AG04450 (cell line): ENCODE data around the gene MAB21L3. TPM values are rescaled to one million over a fixed set of nuclear protein-coding genes. Genes with fewer than 3 reads are reported as not detected.

Experiments
- CTCF ChIA-PET: fragments of 300-600, 350-600 bp; formaldehyde crosslinking; extraction: SDS; loops from one replicate; lab custom pipeline; 2022; ENCODE audit warnings: antibody characterized with exemption, inconsistent platforms; lab: Charles Lee
- POLR2A ChIA-PET: fragments of 350-600 bp; formaldehyde crosslinking; extraction: SDS; loops from one replicate; lab custom pipeline; 2021; ENCODE audit warnings: antibody characterized with exemption, inconsistent platforms; lab: Yijun Ruan, JAX
- DNase-seq: peaks from one replicate; pipeline ENCODE4 v3.0.0-alpha.2; 2011; ENCODE audit warnings: low read depth, low spot score
- H3K27ac ChIP-seq: one replicate; pipeline ENCODE4 v1.5.1; 2012; ENCODE audit warnings: low read depth, low read length, control low read depth
- H3K27me3 ChIP-seq: one replicate; pipeline ENCODE4 v1.6.0; 2012; ENCODE audit warnings: low read length; ENCODE audit not compliant: control insufficient read depth, insufficient read depth
- H3K4me3 ChIP-seq: 2 replicates; pipeline ENCODE4 v1.5.1; 2011; ENCODE audit warnings: mild to moderate bottlenecking, low read depth, low read length, control low read depth
- H3K9me3 ChIP-seq: 2 replicates; pipeline ENCODE4 v1.5.1; 2012; ENCODE audit warnings: low read length; ENCODE audit not compliant: control insufficient read depth, insufficient read depth
- polyA plus RNA-seq: library from polyadenylated mRNA; depleted of rRNA; stranded (reverse); fragments of >200 nt; gene quantifications from 2 replicates; pipeline ENCODE4 v1.2.3, GENCODE V29; 2011
- TF ChIP-seq, protein P1 (sequence below): IDR thresholded peaks from 2 replicates; pipeline ENCODE4 v1.5.1; 2011; ENCODE audit warnings: low read depth, low read length, control low read depth, inconsistent platforms

MAB21L3 gene
- polyA plus RNA-seq, 1 experiment = not detected

DNA sequence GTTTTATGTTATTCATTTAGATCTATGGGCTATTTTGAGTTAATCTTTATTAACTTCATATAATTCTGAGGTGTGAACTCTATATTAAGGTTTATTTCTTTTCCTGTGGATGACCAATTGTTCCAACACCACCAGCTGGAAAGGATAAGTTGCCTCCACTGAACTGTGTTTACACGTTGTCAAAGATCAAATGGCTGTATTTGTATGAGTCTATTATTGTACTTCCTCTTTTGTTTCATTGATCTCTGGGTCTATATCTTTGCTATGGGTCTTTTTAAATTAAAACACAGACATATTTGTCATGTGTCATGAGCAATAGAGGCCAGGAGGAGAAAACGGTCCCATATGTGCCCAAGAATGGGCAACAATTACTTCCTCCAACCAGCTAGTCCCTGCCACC, 5.2 kb upstream of the MAB21L3 start:
- ChIA-PET POLR2A (no interaction called here), CTCF (no interaction called here)
- Histone ChIP-seq H3K9me3 (no peaks in the 10 kb centered on the region), H3K27ac (no peak overlapping the region), H3K27me3 (no peaks in the 10 kb centered on the region), H3K4me3 (no peak overlapping the region)
- DNase-seq = no peak
- TF ChIP-seq, protein P1, sequence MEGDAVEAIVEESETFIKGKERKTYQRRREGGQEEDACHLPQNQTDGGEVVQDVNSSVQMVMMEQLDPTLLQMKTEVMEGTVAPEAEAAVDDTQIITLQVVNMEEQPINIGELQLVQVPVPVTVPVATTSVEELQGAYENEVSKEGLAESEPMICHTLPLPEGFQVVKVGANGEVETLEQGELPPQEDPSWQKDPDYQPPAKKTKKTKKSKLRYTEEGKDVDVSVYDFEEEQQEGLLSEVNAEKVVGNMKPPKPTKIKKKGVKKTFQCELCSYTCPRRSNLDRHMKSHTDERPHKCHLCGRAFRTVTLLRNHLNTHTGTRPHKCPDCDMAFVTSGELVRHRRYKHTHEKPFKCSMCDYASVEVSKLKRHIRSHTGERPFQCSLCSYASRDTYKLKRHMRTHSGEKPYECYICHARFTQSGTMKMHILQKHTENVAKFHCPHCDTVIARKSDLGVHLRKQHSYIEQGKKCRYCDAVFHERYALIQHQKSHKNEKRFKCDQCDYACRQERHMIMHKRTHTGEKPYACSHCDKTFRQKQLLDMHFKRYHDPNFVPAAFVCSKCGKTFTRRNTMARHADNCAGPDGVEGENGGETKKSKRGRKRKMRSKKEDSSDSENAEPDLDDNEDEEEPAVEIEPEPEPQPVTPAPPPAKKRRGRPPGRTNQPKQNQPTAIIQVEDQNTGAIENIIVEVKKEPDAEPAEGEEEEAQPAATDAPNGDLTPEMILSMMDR = no peak

DNA sequence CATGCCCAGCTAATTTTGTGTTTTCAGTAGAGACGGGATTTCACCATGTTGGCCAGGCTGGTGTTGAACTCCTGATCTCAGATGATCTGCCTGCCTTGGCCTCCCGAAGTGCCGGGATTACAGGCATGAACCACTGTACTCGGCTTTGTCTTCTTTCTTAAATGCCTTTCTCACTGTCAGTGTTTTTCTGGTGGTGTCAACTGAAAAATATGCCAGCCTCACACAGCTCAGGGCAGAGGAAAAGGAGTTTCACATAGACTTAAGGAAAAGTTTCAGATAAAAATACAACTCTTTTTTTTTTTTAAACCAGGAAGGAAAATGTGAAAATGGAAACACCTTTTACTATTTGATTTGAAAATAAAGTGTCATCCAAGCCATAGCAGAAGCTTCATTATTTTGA, 4.6 kb upstream of the MAB21L3 start:
- Histone ChIP-seq H3K9me3 (no peaks in the 10 kb centered on the region), H3K27ac (no peak overlapping the region), H3K4me3 (no peak overlapping the region), H3K27me3 (no peaks in the 10 kb centered on the region)
- TF ChIP-seq, protein P1 = no peak
- POLR2A ChIA-PET = no interaction called here
- DNase-seq = no peak
- CTCF ChIA-PET = interaction anchor here (0.6 kb wide), 1 partner anchor 46 kb away, joined by 4 read pairs; no protein-coding TSS in a partner anchor

DNA sequence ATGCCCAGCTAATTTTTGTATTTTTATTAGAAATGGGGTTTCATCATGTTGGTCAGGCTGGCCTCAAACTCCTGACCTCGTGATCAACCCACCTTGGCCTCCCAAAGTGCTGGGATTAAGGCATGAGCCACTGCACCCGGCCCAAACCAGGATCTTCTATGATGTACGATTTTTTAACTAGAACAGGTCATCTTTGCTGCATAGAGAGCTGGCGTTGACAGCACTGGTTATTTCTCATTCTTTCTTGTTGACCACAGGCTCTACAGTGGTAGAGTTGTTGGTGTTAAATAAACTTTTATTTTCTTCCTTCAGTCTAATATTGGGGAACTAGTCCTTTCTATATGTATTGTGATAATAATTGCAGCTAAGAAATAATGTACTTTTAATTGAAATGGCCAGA, 3.8 kb upstream of the MAB21L3 start:
- ChIA-PET CTCF (interaction anchor here (0.6 to 1.2 kb wide), 2 partner anchors 45 to 392 kb away, joined by 3 to 4 read pairs; no protein-coding TSS in a partner anchor), POLR2A (no interaction called here)
- no peak overlapping the region for H3K27ac ChIP-seq
- H3K27me3 ChIP-seq = no peaks in the 10 kb centered on the region
- TF ChIP-seq, protein P1 = no peak
- H3K4me3 ChIP-seq = no peak overlapping the region
- no peaks in the 10 kb centered on the region for H3K9me3 ChIP-seq
- no peak for DNase-seq

DNA sequence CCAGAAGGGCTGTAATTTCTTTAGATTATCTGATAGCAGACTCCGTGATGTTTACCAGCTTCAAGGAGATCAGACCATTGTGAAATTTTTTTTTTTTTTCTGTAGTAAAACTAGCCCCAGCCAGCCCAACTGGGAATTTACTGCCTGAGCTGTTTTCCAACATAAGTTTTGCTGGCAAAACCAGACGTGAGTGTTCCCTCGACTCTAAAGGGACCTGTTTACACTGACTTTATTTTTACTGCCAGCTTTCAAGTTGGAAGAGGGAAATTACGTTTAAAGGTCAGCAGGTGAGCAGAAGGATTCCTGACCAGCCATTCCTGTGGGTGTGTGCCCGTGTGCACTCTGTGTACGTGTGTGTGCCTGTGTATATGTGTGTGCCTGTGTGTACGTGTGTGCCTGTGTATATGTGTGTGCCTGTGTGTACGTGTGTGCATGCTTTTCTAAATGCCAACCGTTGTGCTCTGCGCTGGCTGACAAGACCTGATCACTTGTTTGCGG, 374 bp downstream of the MAB21L3 start:
- CTCF ChIA-PET = no interaction called here
- no peak for DNase-seq
- POLR2A ChIA-PET = no interaction called here
- TF ChIP-seq, protein P1 = no peak
- Histone ChIP-seq H3K9me3 (no peaks in the 10 kb centered on the region), H3K4me3 (no peak overlapping the region), H3K27ac (no peak overlapping the region), H3K27me3 (no peaks in the 10 kb centered on the region)

DNA sequence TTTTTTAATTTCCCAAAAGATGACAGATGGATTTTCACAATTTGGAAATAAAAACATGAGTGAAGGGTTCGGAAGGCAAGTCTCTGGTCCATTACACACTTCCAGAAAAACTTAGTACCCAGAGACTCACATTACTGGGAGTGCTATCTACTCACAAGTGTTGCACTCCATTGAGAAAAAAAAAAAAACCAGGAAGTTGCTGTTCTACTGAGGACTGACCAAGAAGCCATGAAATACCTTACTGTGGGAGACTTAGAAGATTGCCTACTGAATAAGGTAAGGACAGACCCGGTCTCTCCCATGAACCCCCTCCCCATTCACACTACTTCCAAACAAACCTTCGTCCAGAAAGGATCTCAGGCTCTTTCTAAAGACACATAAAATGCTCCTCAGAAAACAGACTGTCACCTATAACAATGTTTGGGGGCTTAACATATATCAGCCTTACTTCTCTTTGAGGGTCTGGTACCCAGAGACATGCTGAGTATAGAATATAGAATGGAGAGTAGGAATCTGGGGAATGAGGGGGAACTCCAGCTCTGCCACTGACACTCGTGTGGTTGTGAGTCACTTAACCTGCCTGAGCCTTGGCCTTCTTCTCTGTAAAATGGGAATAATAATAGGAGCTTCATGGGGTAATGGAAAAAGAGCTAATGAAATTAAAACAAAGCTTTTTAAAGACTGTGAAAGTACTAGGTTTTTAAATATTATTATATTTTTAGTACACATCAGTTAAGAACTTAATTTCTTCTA, 1.4 kb downstream of the MAB21L3 start:
- no peak overlapping the region for H3K27ac ChIP-seq
- DNase-seq = no peak
- H3K27me3 ChIP-seq = no peaks in the 10 kb centered on the region
- H3K9me3 ChIP-seq = no peaks in the 10 kb centered on the region
- no peak overlapping the region for H3K4me3 ChIP-seq
- TF ChIP-seq, protein P1 = no peak
- CTCF ChIA-PET = interaction anchor here (0.9 to 1.2 kb wide), 2 partner anchors 27 to 373 kb away, joined by 3 to 7 read pairs; no protein-coding TSS in a partner anchor
- POLR2A ChIA-PET = no interaction called here
